ENCODE data around the gene OLR1. TPM values are rescaled to one million over a fixed set of nuclear protein-coding genes. Genes with fewer than 3 reads are reported as not detected.

Gene OLR1
- total RNA-seq, 1 experiment from 2014 or later, result not detected

GRCh38 chr12:10197879-10198278 lies 25.9 kb upstream of the OLR1 start:
- ChIA-PET CTCF (interaction anchor here (0.6 to 5.4 kb wide), 3 partner anchors 27 to 187 kb away, joined by 3 to 33 read pairs (median 6); partner anchors contain the start of gene CLEC12B), POLR2A (interaction anchor here (0.7 kb wide), 1 partner anchor 42 kb away, joined by 3 read pairs; no protein-coding TSS in a partner anchor)
- Mint-ChIP-seq H3K36me3 (ENCODE audit: insufficient read depth, unreplicated experiment) (peaks cover 6% of the 10 kb centered on the region), H3K4me1 (ENCODE audit: insufficient read depth, unreplicated experiment) (peaks cover 5% of the 10 kb centered on the region), H3K4me3 (ENCODE audit: unreplicated experiment) (no peak overlapping the region), H3K9me3 (ENCODE audit: unreplicated experiment) (no peaks in the 10 kb centered on the region), H3K27me3 (ENCODE audit: insufficient read depth, unreplicated experiment) (no peaks in the 10 kb centered on the region), H3K27ac (ENCODE audit: low read depth, unreplicated experiment) (no peak overlapping the region)
- no peak for DNase-seq (ENCODE audit: unreplicated experiment)
- intact Hi-C loops (cut with micrococcal nuclease), result no loop called here
- BruUV-seq (replicated peaks), result no TSS peak
- no peak for TF ChIP-seq CTCF (IDR thresholded peaks at IDR 0.05; ENCODE audit: unreplicated experiment)

GRCh38 chr12:10196210-10196609 lies 24.3 kb upstream of the OLR1 start:
- CTCF ChIA-PET, result interaction anchor here (0.6 to 5.4 kb wide), 4 partner anchors 14 to 56 kb away, joined by 3 to 33 read pairs (median 6); no protein-coding TSS in a partner anchor
- POLR2A ChIA-PET, result interaction anchor here (1.2 kb wide), 1 partner anchor 14 kb away, joined by 3 read pairs; no protein-coding TSS in a partner anchor
- Mint-ChIP-seq H3K4me3 (ENCODE audit: unreplicated experiment) (no peak overlapping the region), H3K9me3 (ENCODE audit: unreplicated experiment) (no peaks in the 10 kb centered on the region), H3K27me3 (ENCODE audit: insufficient read depth, unreplicated experiment) (no peaks in the 10 kb centered on the region), H3K36me3 (ENCODE audit: insufficient read depth, unreplicated experiment) (peaks cover 3% of the 10 kb centered on the region), H3K27ac (ENCODE audit: low read depth, unreplicated experiment) (no peak overlapping the region), H3K4me1 (ENCODE audit: insufficient read depth, unreplicated experiment) (peaks cover 19% of the 10 kb centered on the region)
- TF ChIP-seq CTCF (IDR thresholded peaks at IDR 0.05; ENCODE audit: unreplicated experiment), result no peak
- no peak for DNase-seq (ENCODE audit: unreplicated experiment)
- BruUV-seq (replicated peaks), result no TSS peak
- intact Hi-C loops (cut with micrococcal nuclease), result no loop called here

GRCh38 chr12:10194160-10194670 lies 22.3 kb upstream of the OLR1 start:
- ChIA-PET POLR2A (interaction anchor here (0.8 to 1.1 kb wide), 3 partner anchors 17 to 41 kb away, joined by 3 to 4 read pairs (median 4); no protein-coding TSS in a partner anchor), CTCF (interaction anchor here (0.6 to 5.4 kb wide), 7 partner anchors 10 to 444 kb away, joined by 3 to 33 read pairs (median 5); no protein-coding TSS in a partner anchor)
- no peak overlapping the region for H3K27ac Mint-ChIP-seq (ENCODE audit: low read depth, unreplicated experiment)

More at GRCh38 chr12:10194160-10194670, 22.3 kb upstream of the OLR1 start:
- no peaks in the 10 kb centered on the region for H3K36me3 Mint-ChIP-seq (ENCODE audit: insufficient read depth, unreplicated experiment)
- BruUV-seq (replicated peaks), result no TSS peak
- H3K4me3 Mint-ChIP-seq (ENCODE audit: unreplicated experiment), result no peak overlapping the region
- H3K4me1 Mint-ChIP-seq (ENCODE audit: insufficient read depth, unreplicated experiment), result peaks cover 19% of the 10 kb centered on the region
- no peak for DNase-seq (ENCODE audit: unreplicated experiment)
- TF ChIP-seq CTCF (IDR thresholded peaks at IDR 0.05; ENCODE audit: unreplicated experiment), result no peak
- no peaks in the 10 kb centered on the region for H3K27me3 Mint-ChIP-seq (ENCODE audit: insufficient read depth, unreplicated experiment)
- H3K9me3 Mint-ChIP-seq (ENCODE audit: unreplicated experiment), result no peaks in the 10 kb centered on the region
- intact Hi-C loops (cut with micrococcal nuclease), result no loop called here

All from MCF 10A (cell line).